CD4-positive, alpha-beta T cell treated with Interleukin-6 for 4 hours (primary cell): ENCODE data around the gene NOS3.

Experiments used
- DNase-seq: peaks from one replicate; pipeline ENCODE4 v3.0.0-alpha.2; 2020; ENCODE audit warnings: mixed read lengths

NOS3 gene

GRCh38 chr7:151060416-151061212, 69.8 kb downstream of the NOS3 start:
- DNase-seq = no peak

GRCh38 chr7:151061213-151062110, 70.6 kb downstream of the NOS3 start:
- no peak for DNase-seq

- no peak for DNase-seq
These were observed 71.2 kb downstream of the NOS3 start for GRCh38 chr7:151062111-151062398.

GRCh38 chr7:151062399-151063211, 71.8 kb downstream of the NOS3 start:
- DNase-seq = no peak

GRCh38 chr7:151063212-151063561, 72.4 kb downstream of the NOS3 start:
- DNase-seq = no peak
